A549 (cell line): Measurements from ENCODE around the gene CAMP. TPM values are rescaled to one million over a fixed set of nuclear protein-coding genes. Genes with fewer than 3 reads are reported as not detected.

Source experiments
- ATAC-seq, 2 experiments: fragments of 200-7000 bp in 1 of 2; fragments of >200 bp in 1 of 2; cut with Nextera tagmentation in 1 of 2; cut with Tn5 transposase in 1 of 2; 3 replicates each; pipeline versions ENCODE4 v1.8.0 to v1.9.1; 2018 to 2020; ENCODE audit warnings: mild to moderate bottlenecking in 1 of 2, moderate library complexity in 1 of 2
- CTCF ChIA-PET: fragments of 300-600 bp; sonication (Branson Sonifier 250); formaldehyde crosslinking; extraction: SDS; loops from one replicate; lab custom pipeline; 2021; ENCODE audit warnings: antibody characterized with exemption, inconsistent platforms; lab: Yijun Ruan, JAX
- POLR2A ChIA-PET: fragments of 350-600 bp; formaldehyde crosslinking; extraction: SDS; loops from one replicate; lab custom pipeline; 2021; ENCODE audit warnings: antibody characterized with exemption, inconsistent platforms; lab: Yijun Ruan, JAX
- DNase-seq, 2 experiments: peaks; one replicate each; pipeline versions ENCODE4 v3.0.0 to v3.0.0-alpha.2; 2011 to 2016; ENCODE audit warnings: low read depth in 1 of 2, low spot score in 1 of 2
- FAIRE-seq: peaks from 2 replicates; lab custom pipeline; 2011; peaks lifted over from hg19 to GRCh38; lab: Jason Lieb, UNC
- H3K27ac ChIP-seq, 2 experiments: fragments of >200 bp; sonication (Bioruptor Twin); formaldehyde crosslinking; 3 replicates each; pipeline ENCODE4 v1.5.1; 2016 to 2017
- H3K4me1 ChIP-seq: fragments of >200 bp; sonication (Bioruptor Twin); formaldehyde crosslinking; 3 replicates; pipeline ENCODE4 v1.6.1; 2016
- H3K4me2 ChIP-seq: fragments of >200 bp; sonication (Bioruptor Twin); formaldehyde crosslinking; 3 replicates; pipeline ENCODE4 v1.6.1; 2016
- H3K4me3 ChIP-seq: fragments of >200 bp; sonication (Bioruptor Twin); formaldehyde crosslinking; 3 replicates; pipeline ENCODE4 v1.5.1; 2016
- H3K9me3 ChIP-seq: fragments of >200 bp; sonication (Bioruptor Twin); formaldehyde crosslinking; 3 replicates; pipeline ENCODE4 v1.6.1; 2016
- BCL3 ChIP-seq: fragments of >200 bp; sonication (Bioruptor Twin); formaldehyde crosslinking; IDR thresholded peaks from 3 replicates; pipeline ENCODE4 v1.6.1; 2016
- CBX8 ChIP-seq: fragments of 200-600 bp; sonication (generic); IDR thresholded peaks from 2 replicates; pipeline ENCODE4 v1.6.1; 2016
- CEBPB ChIP-seq, 2 experiments: fragments of >200 bp in 1 of 2; sonication (Bioruptor Twin) in 1 of 2; formaldehyde crosslinking in 1 of 2; IDR thresholded peaks; 2 replicates each; pipeline ENCODE4 v1.6.1; 2012 to 2016
- CHD4 ChIP-seq: fragments of 200-600 bp; sonication (generic); IDR thresholded peaks from 2 replicates; pipeline ENCODE4 v1.6.1; 2016; ENCODE audit warnings: antibody characterized with exemption, mild to moderate bottlenecking, borderline replicate concordance
- E2F6 ChIP-seq: IDR thresholded peaks from 2 replicates; pipeline ENCODE4 v1.6.1; 2012; ENCODE audit warnings: low read depth, borderline replicate concordance
- ELK1 ChIP-seq: fragments of 150-350 bp; IDR thresholded peaks from 2 replicates; pipeline ENCODE4 v1.6.1; 2014; ENCODE audit warnings: low read depth, mild to moderate bottlenecking, low read length
- EP300 ChIP-seq, 2 experiments: fragments of >200 bp; sonication (Bioruptor Twin); formaldehyde crosslinking; IDR thresholded peaks; 2 replicates in 1 of 2; 3 replicates in 1 of 2; pipeline ENCODE4 v1.6.1; 2016 to 2017
- FOSL2 ChIP-seq, 2 experiments: fragments of 450-650 bp in 1 of 2; fragments of >200 bp in 1 of 2; sonication (Bioruptor Twin) in 1 of 2; formaldehyde crosslinking; IDR thresholded peaks; 2 replicates each; pipeline versions ENCODE4 v1.5.0 to v1.6.1; 2016 to 2020; ENCODE audit warnings: mild to moderate bottlenecking in 1 of 2, moderate library complexity in 1 of 2
- FOXS1 ChIP-seq: fragments of 250-450 bp; sonication (Bioruptor Pico); IDR thresholded peaks from 2 replicates; pipeline ENCODE4 v1.5.0; 2020; ENCODE audit warnings: mild to moderate bottlenecking, moderate library complexity
- HEYL ChIP-seq: fragments of 250-450 bp; sonication (Bioruptor Pico); IDR thresholded peaks from 2 replicates; pipeline ENCODE4 v1.8.0; 2021; ENCODE audit warnings: mild to moderate bottlenecking, moderate library complexity
- HOXA7 ChIP-seq: fragments of 250-450 bp; sonication (Bioruptor Pico); IDR thresholded peaks from 2 replicates; pipeline ENCODE4 v1.5.0; 2020; ENCODE audit warnings: mild to moderate bottlenecking, moderate library complexity
- HOXB13 ChIP-seq: fragments of 250-450 bp; sonication (Bioruptor Pico); IDR thresholded peaks from 2 replicates; pipeline ENCODE4 v1.5.0; 2020; ENCODE audit warnings: low read depth, mild to moderate bottlenecking, moderate library complexity
- HOXB5 ChIP-seq: fragments of 250-450 bp; sonication (Bioruptor Pico); IDR thresholded peaks from 2 replicates; pipeline ENCODE4 v1.5.0; 2020; ENCODE audit warnings: mild to moderate bottlenecking, moderate library complexity
- KDM1A ChIP-seq: fragments of 200-600 bp; sonication (generic); IDR thresholded peaks from 2 replicates; pipeline ENCODE4 v1.6.1; 2016; ENCODE audit warnings: low read depth, mild to moderate bottlenecking
- KDM5A ChIP-seq: fragments of 200-600 bp; sonication (generic); IDR thresholded peaks from 2 replicates; pipeline ENCODE4 v1.6.1; 2016; ENCODE audit warnings: antibody characterized with exemption, mild to moderate bottlenecking
- MAZ ChIP-seq: fragments of 150-350 bp; IDR thresholded peaks from 2 replicates; pipeline ENCODE4 v1.6.1; 2014; ENCODE audit warnings: antibody characterized with exemption, low read depth, low read length, borderline replicate concordance
- NR3C1 ChIP-seq: fragments of >200 bp; sonication (Bioruptor Twin); formaldehyde crosslinking; IDR thresholded peaks from 3 replicates; pipeline ENCODE4 v1.6.1; 2017
- PBX3 ChIP-seq: IDR thresholded peaks from 2 replicates; pipeline ENCODE4 v1.6.1; 2012
- PHF8 ChIP-seq: fragments of 200-600 bp; sonication (generic); IDR thresholded peaks from 2 replicates; pipeline ENCODE4 v1.6.1; 2016; ENCODE audit warnings: low read depth, mild to moderate bottlenecking, antibody characterized with exemption, moderate library complexity, borderline replicate concordance
- RNF2 ChIP-seq: fragments of 200-600 bp; sonication (generic); IDR thresholded peaks from 2 replicates; pipeline ENCODE4 v1.6.1; 2016; ENCODE audit warnings: low read depth, mild to moderate bottlenecking, antibody characterized with exemption, moderate library complexity, borderline replicate concordance
- TP53 ChIP-seq: fragments of 250-450 bp; sonication (Bioruptor Pico); IDR thresholded peaks from 2 replicates; pipeline ENCODE4 v1.5.0; 2021; ENCODE audit warnings: mild to moderate bottlenecking, moderate library complexity
- ZFP36 ChIP-seq: fragments of 450-650 bp; IDR thresholded peaks from 2 replicates; pipeline ENCODE4 v1.6.1; 2014; ENCODE audit warnings: borderline replicate concordance; ENCODE audit not compliant: partially characterized antibody
- ZSCAN20 ChIP-seq: fragments of 250-450 bp; sonication (Bioruptor Pico); IDR thresholded peaks from 2 replicates; pipeline ENCODE4 v1.8.0; 2022; ENCODE audit warnings: mild to moderate bottlenecking, moderate library complexity
- WGBS: methylation state at CpG from one replicate; pipeline ENCODE4 v1.1.6; 2017; ENCODE audit errors: missing lambda C conversion rate; 5-methylcytosine and 5-hydroxymethylcytosine counted together
- polyA plus RNA-seq, 4 experiments: library from polyadenylated mRNA; depleted of rRNA in 3 of 4; stranded (reverse); fragments of >200 nt; fragmentation: RNase III in 1 of 4; extraction: RNeasy Plus Mini Kit Qiagen cat#74134 plus additional on column Dnase treatment in 1 of 4; gene quantifications; 2 replicates in 3 of 4; 3 replicates in 1 of 4; pipeline ENCODE4 v1.2.3, GENCODE V29; 2011 to 2017
- TF ChIP-seq, protein P1 (sequence below): fragments of >200 bp; sonication (Bioruptor Twin); formaldehyde crosslinking; IDR thresholded peaks from 2 replicates; pipeline ENCODE4 v1.6.1; 2016

The CAMP gene
- polyA plus RNA-seq, 2 of the 4 experiments (the other 2 are of a cell fraction), result not detected

DNA sequence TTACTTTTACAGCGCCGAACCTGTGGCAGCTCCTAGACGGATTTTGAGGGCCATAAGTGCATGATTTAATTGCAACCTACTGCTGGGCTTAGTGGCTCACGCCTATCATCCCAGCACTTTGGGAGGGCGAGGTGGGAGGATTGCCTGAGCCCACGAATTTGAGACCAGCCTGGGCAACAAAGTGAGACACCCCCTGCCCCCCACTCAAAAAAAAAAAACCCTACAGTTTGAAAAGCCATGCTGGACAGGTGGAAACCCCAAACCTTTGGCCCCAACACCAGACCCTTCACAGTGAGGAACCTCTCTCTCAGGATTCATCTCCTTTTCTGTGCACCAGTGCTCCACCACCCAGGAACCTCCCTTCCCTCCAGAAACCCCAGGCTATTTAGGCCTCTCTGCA is 34.0 kb upstream of the CAMP start:
- 73% methylated on average over 6 of the region's 6 CpGs for WGBS
- TF ChIP-seq CBX8 (no peak), NR3C1 (no peak), CEBPB (IDR thresholded peaks at IDR 0.05) (no peak), PHF8 (no peak), HOXB13 (CRISPR knock-in tag) (no peak), HEYL (no peak), ELK1 (no peak), BCL3 (no peak), PBX3 (no peak), MAZ (no peak)

DNA sequence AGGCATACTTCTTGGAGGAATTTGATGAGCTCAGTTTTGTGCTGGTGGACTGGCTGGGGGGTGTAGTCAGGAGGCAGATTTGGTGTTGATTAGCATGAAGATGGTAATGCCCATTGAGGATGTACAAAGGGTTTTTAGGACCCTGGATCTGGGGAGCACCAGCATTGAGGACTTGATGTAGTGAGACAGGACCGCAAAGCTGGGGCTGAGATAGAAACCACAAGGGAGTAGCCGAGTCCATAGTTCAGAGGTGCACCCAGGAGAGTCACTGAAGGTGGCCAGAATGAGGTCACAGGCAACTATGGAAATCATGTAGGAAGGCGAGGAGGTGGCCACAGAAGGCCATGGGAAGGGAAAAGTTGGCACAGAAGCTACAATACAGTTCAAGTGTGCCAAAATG is 32.4 kb upstream of the CAMP start:
- no peak overlapping the region for H3K27ac ChIP-seq
- H3K4me1 ChIP-seq, result peaks cover 11% of the 10 kb centered on the region
- ATAC-seq, result no peak
- DNase-seq, result no peak
- 75% methylated on average over 3 of the region's 3 CpGs for whole genome bisulfite sequencing
- no peaks in the 10 kb centered on the region for H3K9me3 ChIP-seq
- no peak overlapping the region for H3K4me3 ChIP-seq
- FAIRE-seq, result no peak
- no peak overlapping the region for H3K4me2 ChIP-seq
- ChIA-PET POLR2A (no interaction called here), CTCF (interaction anchor here (1.6 to 3.4 kb wide), 3 partner anchors 33 to 245 kb away, joined by 4 to 19 read pairs (median 5); no protein-coding TSS in a partner anchor)
- TF ChIP-seq E2F6 (no peak), HOXA7 (CRISPR knock-in tag) (no peak), RNF2 (no peak), EP300 (IDR thresholded peaks at IDR 0.05) (no peak), HEYL (no peak), KDM5A (no peak), ELK1 (no peak), ZSCAN20 (CRISPR knock-in tag) (no peak), KDM1A (no peak), FOSL2 (IDR thresholded peaks at IDR 0.05) (no peak), FOSL2 (CRISPR knock-in tag; IDR thresholded peaks at IDR 0.05) (no peak), TP53 (CRISPR knock-in tag) (no peak), CHD4 (no peak), FOXS1 (no peak), ZFP36 (no peak), HOXB5 (CRISPR knock-in tag) (no peak)
- TF ChIP-seq, protein P1, sequence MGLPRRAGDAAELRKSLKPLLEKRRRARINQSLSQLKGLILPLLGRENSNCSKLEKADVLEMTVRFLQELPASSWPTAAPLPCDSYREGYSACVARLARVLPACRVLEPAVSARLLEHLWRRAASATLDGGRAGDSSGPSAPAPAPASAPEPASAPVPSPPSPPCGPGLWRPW, result no peak

More for the DNA sequence above, 34.0 kb upstream of the CAMP start:
- POLR2A ChIA-PET, result no interaction called here
- DNase-seq, result no peak
- ATAC-seq, result no peak
- H3K9me3 ChIP-seq, result no peaks in the 10 kb centered on the region
- H3K4me2 ChIP-seq, result no peak overlapping the region
- H3K27ac ChIP-seq, result no peak overlapping the region; a peak in 1 of 6 replicates
- peaks cover 11% of the 10 kb centered on the region for H3K4me1 ChIP-seq
- no peak for FAIRE-seq
- CTCF ChIA-PET, result interaction anchor here (0.6 kb wide), 1 partner anchor 53 kb away, joined by 3 read pairs; no protein-coding TSS in a partner anchor
- H3K4me3 ChIP-seq, result no peak overlapping the region
